Left ventricle myocardium superior (tissue), 1 donor: ENCODE measurements around the gene AK4. TPM values are rescaled to one million over a fixed set of nuclear protein-coding genes. Genes with fewer than 3 reads are reported as not detected.
"Not testable (repeated sequence)": the region's sequence is repeated elsewhere in the genome, so short reads cannot be mapped to it uniquely, and the experiment has no call there.

Experiments used
- ATAC-seq: fragments of 200-7000 bp; cut with Tn5 transposase; one replicate; pipeline ENCODE4 v1.9.1; 2020; ENCODE audit warnings: mild to moderate bottlenecking, moderate library complexity
- DNase-seq: peaks from one replicate; pipeline ENCODE4 v3.0.0-alpha.2; 2020
- intact Hi-C: fragments of 100-400 bp; cut with micrococcal nuclease; formaldehyde crosslinking; loops from one replicate; pipeline ENCODE4 v1.11.0; 2022
- long read RNA-seq: library from polyadenylated mRNA; unstranded; transcript quantifications from one replicate; pipeline ENCODE4 v2.0.0, GENCODE V29; 2021
- total RNA-seq: library from RNA; stranded (reverse); fragmentation: NEBNext Ultra II Directional; extraction: Animal tissue kit (Norgen Biotek cat#: 25700); gene quantifications from one replicate; pipeline ENCODE4 v1.2.1, GENCODE V29; 2021
- donor health status: DM: no; HTN: yes; CAD: no; lungs with severe emphysema.

The AK4 gene
- 163 TPM for total RNA-seq
- long read RNA-seq, full-length matches to known transcripts = 128 of 169 reads
- long read RNA-seq, partial matches to known transcripts = 6 of 169 reads
- long read RNA-seq, other reads (novel, unspliced or antisense) = 35 of 169 reads

- intact Hi-C loops, DNase-seq: not testable (repeated sequence)
- peak; percentile 34 for ATAC-seq
These were observed at the start of gene AK4 for GRCh38 chr1:65148178-65148547. Gene AK4 (plus strand): TSS chr1:65148203. CDS start chr1:65148408, 205 bp downstream.

- ATAC-seq (no peak), DNase-seq (no peak)
- intact Hi-C loops = no loop called here
These were observed 44.2 kb upstream of the AK4 start for GRCh38 chr1:65103807-65104206.

- intact Hi-C loops = no loop called here
- no peak for DNase-seq
- no peak for ATAC-seq
These were observed 43.0 kb upstream of the AK4 start for GRCh38 chr1:65104854-65105534.

- intact Hi-C loops = no loop called here
- ATAC-seq = no peak
- DNase-seq = no peak
These were observed 42.4 kb upstream of the AK4 start for GRCh38 chr1:65105596-65105995.

GRCh38 chr1:65108025-65108642 is 39.9 kb upstream of the AK4 start:
- intact Hi-C loops = no loop called here
- no peak for DNase-seq
- ATAC-seq = no peak

GRCh38 chr1:65109487-65109886 is 38.5 kb upstream of the AK4 start:
- ATAC-seq (no peak), DNase-seq (no peak)
- intact Hi-C loops = no loop called here

- intact Hi-C loops = no loop called here
- ATAC-seq (no peak), DNase-seq (no peak)
These were observed 35.2 kb upstream of the AK4 start for GRCh38 chr1:65112811-65113210.

- intact Hi-C loops = no loop called here
- DNase-seq = no peak
- ATAC-seq = no peak
These were observed 34.7 kb upstream of the AK4 start for GRCh38 chr1:65113298-65113697.

- intact Hi-C loops = no loop called here
- ATAC-seq = peak; percentile 45
- DNase-seq = no peak
These were observed 33.7 kb upstream of the AK4 start for GRCh38 chr1:65114322-65114721.

- ATAC-seq (no peak), DNase-seq (no peak)
- intact Hi-C loops = no loop called here
These were observed 28.1 kb upstream of the AK4 start for GRCh38 chr1:65119951-65120350.

GRCh38 chr1:65129104-65129503 is 18.9 kb upstream of the AK4 start:
- DNase-seq, intact Hi-C loops, ATAC-seq: not testable (repeated sequence)

GRCh38 chr1:65138524-65138923 is 9.5 kb upstream of the AK4 start:
- no peak for ATAC-seq
- intact Hi-C loops = no loop called here
- no peak for DNase-seq

- ATAC-seq, DNase-seq, intact Hi-C loops: not testable (repeated sequence)
These were observed 8.2 kb upstream of the AK4 start for GRCh38 chr1:65139793-65140192.

- peak; percentile 59 for ATAC-seq
These were observed 6.6 kb upstream of the AK4 start for GRCh38 chr1:65141394-65141793.

GRCh38 chr1:65141918-65142317 is 6.1 kb upstream of the AK4 start:
- ATAC-seq (no peak), DNase-seq (no peak)
- intact Hi-C loops = no loop called here

More at GRCh38 chr1:65141394-65141793, 6.6 kb upstream of the AK4 start:
- no peak for DNase-seq
- intact Hi-C loops = no loop called here

- DNase-seq, intact Hi-C loops, ATAC-seq: not testable (repeated sequence)
These were observed 4.8 kb upstream of the AK4 start for GRCh38 chr1:65143112-65143658.

GRCh38 chr1:65146908-65147423 is 1.0 kb upstream of the AK4 start:
- intact Hi-C loops = no loop called here
- DNase-seq (no peak), ATAC-seq (no peak)

- intact Hi-C loops = no loop called here
- ATAC-seq = peak; percentile 77
- DNase-seq = peak; percentile 75
These were observed 402 bp upstream of the AK4 start for GRCh38 chr1:65147424-65148177.

- intact Hi-C loops = no loop called here
These were observed 746 bp downstream of the AK4 start for GRCh38 chr1:65148548-65149350.

More at GRCh38 chr1:65148548-65149350, 746 bp downstream of the AK4 start:
- ATAC-seq (peak; percentile 79), DNase-seq (peak; percentile 78)
